HCT116 (cell line): ENCODE measurements around the gene ARRDC4.

Source experiments
- ATF3 ChIP-seq: IDR thresholded peaks from 2 replicates; pipeline ENCODE4 v1.6.1; 2012
- CEBPB ChIP-seq: IDR thresholded peaks from 2 replicates; pipeline ENCODE4 v1.6.1; 2012; ENCODE audit warnings: low read depth
- CTCF ChIP-seq, 3 experiments: fragments of 200-600 bp in 1 of 3; sonication (generic) in 1 of 3; IDR thresholded peaks in 2 of 3; conservative IDR thresholded peaks in 1 of 3; 2 replicates each; pipeline ENCODE4 v1.5.1; 2012 to 2017; ENCODE audit warnings: low read depth in 2 of 3, low read length in 2 of 3, antibody characterized with exemption in 1 of 3, borderline replicate concordance in 1 of 3, control low read depth in 1 of 3, mild to moderate bottlenecking in 1 of 3, mixed read lengths in 1 of 3, mixed run types in 1 of 3, moderate library complexity in 1 of 3; ENCODE audit not compliant: insufficient read depth in 1 of 3
- MAX ChIP-seq: IDR thresholded peaks from 2 replicates; pipeline ENCODE4 v1.6.1; 2012
- POLR2A ChIP-seq: IDR thresholded peaks from 2 replicates; pipeline ENCODE4 v1.7.0; 2011; ENCODE audit warnings: borderline replicate concordance; ENCODE audit not compliant: insufficient read depth, insufficient read length; ENCODE audit errors: extremely low read depth
- POLR2AphosphoS5 ChIP-seq: IDR thresholded peaks from 2 replicates; pipeline ENCODE4 v1.6.1; 2011; ENCODE audit warnings: mild to moderate bottlenecking, low read depth, low read length, moderate library complexity
- TCF7L2 ChIP-seq: IDR thresholded peaks from 2 replicates; pipeline ENCODE4 v1.7.0; 2011; ENCODE audit warnings: borderline replicate concordance, inconsistent platforms; ENCODE audit not compliant: insufficient read depth, insufficient read length; ENCODE audit errors: extremely low read depth
- ZNF274 ChIP-seq: fragments of 200-500 bp; sonication (Bioruptor generic); IDR thresholded peaks from 2 replicates; pipeline ENCODE4 v1.6.1; 2014; ENCODE audit warnings: mild to moderate bottlenecking, low read depth, low read length, inconsistent platforms

- no peak for TF ChIP-seq CTCF (IDR thresholded peaks at IDR 0.05 in 2 of 3, conservative IDR thresholded peaks at IDR 0.05 in 1 of 3; ENCODE audit: borderline replicate concordance in 1 of 3, insufficient read depth in 1 of 3, low read depth in 2 of 3, low read length in 2 of 3)
- no peak for TF ChIP-seq TCF7L2
- no peak for TF ChIP-seq CEBPB
- no peak for TF ChIP-seq POLR2A
- TF ChIP-seq ZNF274 = no peak
- TF ChIP-seq POLR2AphosphoS5 = no peak
- no peak for TF ChIP-seq MAX
- TF ChIP-seq ATF3 = no peak
Observed at GRCh38 chr15:97991972-97992541, 31.6 kb downstream of the ARRDC4 start.
